H54 (cell line): ENCODE results near the gene SLC25A25.
A peak's percentile ranks its signal among the peaks of the same experiment; 100 is the strongest.

Source experiments
- DNase-seq: peaks from one replicate; pipeline ENCODE4 v3.0.0; 2011; ENCODE audit warnings: low spot score, mixed read lengths; ENCODE audit not compliant: insufficient read length
- FAIRE-seq: peaks from 3 replicates; lab custom pipeline; 2011; peaks lifted over from hg19 to GRCh38; lab: Jason Lieb, UNC
- POLR2A ChIP-seq: IDR thresholded peaks from 2 replicates; pipeline ENCODE4 v1.6.1; 2011; ENCODE audit warnings: low read depth, mild to moderate bottlenecking, low read length

Gene SLC25A25

DNA sequence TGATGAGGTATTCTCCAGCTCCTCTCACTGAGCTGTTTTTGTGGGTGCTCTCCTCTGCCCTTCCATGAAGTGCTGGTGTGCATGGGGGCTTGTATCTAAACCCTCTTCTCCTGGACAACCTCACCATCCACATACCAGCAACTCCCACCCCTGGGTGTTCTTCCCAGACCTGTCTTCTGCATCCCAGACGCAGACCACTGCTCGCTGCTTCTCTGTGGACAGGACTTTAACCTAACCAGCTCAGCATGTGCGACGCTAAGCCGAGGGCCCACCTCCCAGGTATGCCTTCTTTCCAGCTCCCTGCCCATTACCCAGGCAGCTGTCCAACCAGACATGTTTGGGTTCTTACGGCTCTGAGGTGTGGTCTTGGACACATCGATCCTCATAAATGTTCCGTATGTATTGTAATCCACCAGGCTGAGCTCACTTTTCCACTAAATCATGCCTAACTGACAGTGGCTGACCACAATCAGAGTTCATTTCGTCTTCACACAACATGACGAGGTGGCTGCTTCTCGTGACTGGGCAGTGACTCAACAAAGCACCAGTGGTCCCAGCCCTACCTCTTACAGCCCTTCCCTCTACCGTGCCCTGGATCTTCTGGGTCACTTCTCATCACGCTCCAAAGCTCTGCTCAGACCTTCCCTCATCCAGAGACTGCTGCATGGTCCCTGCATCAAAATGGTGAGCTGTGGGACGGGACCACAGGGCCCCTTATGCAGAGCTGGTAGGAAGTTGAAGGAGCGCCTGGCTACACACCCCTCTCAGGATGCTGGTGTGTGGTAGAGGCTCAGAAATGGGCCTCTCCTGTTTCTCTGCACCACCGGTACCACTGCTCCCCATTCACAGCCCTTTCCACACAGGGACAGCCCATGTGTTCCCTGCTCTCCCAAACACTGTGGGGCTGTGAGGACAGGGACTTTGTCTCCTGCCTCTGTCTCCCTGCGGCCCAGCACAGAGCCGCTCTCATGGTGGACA, 69.1 kb downstream of the SLC25A25 start:
- DNase-seq: peak; percentile 91
- TF ChIP-seq POLR2A: no peak
- peak; percentile 96 for FAIRE-seq

DNA sequence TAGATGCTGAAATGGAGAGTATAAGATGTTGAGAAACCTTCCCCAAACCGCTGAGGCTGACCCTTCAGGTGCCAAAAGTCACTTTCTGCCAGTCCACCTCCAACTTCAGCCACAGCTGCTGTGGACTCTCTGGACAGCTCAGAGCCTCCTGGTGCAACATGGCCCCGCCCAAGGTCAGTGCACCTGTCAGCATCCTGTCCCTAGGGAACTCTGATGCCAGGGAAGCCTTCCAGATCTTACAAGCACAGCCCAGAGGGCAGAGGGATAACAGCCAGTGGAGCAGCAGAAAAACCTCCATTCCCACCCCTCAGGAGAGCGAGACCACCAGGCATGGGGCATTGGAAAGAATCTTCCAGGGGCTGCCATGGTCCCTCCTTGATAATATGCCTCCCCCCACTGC, 70.0 kb downstream of the SLC25A25 start:
- TF ChIP-seq POLR2A: no peak
- DNase-seq (no peak), FAIRE-seq (no peak)

DNA sequence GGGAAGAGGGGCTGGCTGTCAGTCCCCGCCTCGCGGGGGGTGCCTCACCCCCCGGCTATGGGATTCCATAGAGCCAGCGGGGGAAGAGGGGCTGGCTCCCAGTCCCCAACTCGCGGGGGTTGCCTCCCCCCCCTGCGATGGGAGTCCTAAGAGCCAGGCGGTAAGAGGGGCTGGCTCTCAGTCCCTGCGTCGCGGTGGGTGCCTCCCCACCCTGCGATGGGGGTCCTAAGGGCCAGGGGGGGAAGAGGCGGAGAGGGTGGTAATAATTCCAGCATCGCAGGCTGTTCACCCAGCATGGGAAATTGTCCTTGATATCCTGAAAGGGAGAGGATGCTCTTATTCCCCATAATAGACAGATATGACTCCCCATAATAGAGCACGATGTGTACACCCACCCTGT, 71.6 kb downstream of the SLC25A25 start:
- no peak for TF ChIP-seq POLR2A
- DNase-seq (no peak), FAIRE-seq (no peak)

DNA sequence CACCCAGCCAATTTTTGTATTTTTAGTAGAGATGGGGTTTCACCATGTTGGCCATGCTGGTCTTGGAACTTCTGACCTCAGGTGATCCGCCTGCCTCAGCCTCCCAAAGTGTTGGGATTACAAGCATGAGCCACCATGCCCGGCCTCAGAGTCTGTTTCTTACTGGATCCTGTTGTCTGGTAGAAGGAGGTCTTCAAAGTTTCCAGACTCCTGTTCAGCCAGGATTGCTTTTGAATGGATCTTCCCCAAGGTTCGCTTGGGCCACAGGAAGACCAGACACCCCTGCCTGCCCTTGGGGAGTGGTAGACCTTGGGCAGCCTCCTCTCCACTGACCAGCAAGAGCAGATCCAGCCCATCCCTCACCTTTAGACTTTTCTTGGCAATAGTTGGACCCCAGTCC, 73.6 kb downstream of the SLC25A25 start:
- TF ChIP-seq POLR2A: no peak
- no peak for FAIRE-seq
- no peak for DNase-seq

DNA sequence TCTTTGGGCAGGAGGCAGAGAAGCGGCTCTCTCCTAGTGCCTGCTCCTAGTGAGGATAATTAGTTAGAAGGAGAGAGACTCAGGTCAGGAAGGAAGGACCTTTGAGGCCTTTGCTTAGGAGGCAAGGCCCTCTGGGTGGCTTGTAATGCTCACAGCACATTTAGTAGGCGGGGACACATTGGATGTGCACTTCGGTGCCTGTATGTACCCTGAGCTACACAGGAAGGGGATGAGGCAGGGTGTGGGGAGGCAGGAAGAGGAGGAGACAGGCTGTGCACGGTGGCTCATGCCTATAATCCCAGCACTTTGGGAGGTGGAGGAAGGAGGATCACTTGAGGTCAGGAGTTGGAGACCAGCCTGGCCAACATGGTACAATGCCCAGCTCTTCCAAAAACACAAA, 74.0 kb downstream of the SLC25A25 start:
- FAIRE-seq (no peak), DNase-seq (no peak)
- TF ChIP-seq POLR2A: no peak

DNA sequence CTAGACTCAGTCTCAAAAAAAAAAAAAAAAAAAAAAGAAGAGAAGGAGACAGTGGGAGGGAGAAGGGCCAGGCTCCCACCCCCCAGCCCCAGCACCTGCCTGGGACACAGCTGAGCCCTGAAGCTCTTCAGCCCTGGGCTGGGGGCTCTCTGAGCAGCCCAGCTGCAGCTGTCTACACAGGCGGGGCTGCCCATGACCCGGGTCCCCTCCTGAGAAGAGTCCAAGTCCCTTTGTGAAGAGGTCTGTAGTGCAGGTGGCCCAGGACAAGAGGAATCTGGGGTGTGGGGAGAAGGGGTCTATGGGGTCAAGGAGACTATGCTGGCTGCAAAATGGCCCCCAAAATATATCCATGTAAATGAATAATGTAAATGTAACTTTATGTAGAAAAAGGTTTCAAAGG, 74.6 kb downstream of the SLC25A25 start:
- no peak for DNase-seq
- no peak for FAIRE-seq
- TF ChIP-seq POLR2A: no peak

DNA sequence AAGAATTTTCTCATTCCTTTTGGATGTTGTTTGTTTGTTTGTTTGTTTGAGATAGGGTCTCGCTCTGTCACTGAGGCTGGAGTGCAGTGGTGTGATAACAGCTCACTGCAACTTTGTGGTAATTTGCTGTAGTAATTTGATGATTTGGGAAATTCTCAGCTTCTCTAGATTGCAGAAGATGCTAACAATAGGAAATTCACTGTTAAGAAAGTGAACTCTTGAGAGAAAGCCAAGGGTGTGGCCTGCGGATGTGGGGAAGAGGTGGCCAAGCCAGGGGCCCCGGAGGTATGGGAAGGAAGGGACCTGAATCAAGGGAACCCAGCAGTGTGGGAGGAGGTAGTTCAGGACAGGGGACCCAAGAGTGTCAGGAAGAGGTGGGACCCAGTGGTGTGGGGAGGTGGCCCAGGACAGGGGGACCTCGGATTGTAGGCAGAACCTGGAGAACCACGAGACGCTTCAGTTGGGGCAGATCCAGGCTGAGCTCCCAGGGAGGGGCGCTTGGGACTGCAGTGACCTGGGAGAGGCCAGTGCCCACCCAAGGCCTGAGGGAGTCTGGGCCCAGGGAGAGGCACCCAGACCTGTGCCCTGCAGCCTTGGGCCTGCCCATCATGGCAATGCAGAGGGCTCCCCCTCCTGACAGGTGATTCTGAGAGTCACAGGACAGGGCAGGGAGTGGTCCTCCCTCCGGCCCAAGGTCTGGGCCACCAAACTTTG, 75.7 kb downstream of the SLC25A25 start:
- FAIRE-seq: no peak
- DNase-seq: no peak
- no peak for TF ChIP-seq POLR2A

DNA sequence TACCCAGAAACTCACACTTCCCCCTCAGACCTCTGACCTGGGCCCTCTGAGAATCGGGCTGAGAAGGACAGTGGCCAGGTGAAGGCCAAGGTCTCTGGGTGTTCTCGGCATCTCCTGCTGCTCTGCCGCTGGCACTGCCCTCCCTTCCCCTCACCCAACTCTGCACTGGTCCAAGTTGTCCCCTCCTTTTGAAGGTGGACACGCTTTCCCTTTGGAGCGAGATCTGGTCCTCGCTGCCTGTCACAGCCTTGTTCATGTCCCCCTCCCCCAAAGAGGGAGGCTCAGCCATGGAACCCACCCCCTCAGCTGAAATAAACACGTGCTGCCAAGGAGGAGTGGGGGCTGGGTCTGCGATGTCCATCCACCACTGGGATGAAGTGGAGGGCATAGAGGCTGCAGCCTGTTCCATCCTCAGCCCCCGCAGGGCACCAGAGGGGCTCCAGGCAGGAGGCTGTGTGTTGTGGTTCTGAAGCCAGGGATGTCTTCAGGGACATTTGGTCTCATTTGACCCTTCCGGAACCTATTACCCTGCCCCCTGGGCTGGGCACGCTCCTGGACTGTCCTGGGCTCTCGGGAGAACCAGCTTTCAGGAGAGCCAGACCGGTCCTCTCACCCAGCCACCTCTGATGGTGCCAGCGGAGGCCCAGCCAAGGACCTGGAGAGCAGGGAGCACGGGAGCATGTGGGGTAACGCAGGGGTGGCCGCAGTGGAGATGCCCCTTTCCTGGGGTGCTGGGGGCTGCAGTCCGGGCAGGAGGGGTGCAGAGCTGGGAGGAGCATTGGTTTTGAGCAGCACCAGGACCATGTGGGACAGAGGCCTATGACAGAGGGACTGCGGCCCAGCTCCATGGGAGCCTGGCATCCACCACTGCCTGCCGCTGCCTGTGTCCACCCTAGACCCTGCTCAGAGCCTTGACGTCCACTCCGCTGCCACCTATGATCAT, 76.5 kb downstream of the SLC25A25 start:
- TF ChIP-seq POLR2A: no peak
- DNase-seq (no peak), FAIRE-seq (no peak)

DNA sequence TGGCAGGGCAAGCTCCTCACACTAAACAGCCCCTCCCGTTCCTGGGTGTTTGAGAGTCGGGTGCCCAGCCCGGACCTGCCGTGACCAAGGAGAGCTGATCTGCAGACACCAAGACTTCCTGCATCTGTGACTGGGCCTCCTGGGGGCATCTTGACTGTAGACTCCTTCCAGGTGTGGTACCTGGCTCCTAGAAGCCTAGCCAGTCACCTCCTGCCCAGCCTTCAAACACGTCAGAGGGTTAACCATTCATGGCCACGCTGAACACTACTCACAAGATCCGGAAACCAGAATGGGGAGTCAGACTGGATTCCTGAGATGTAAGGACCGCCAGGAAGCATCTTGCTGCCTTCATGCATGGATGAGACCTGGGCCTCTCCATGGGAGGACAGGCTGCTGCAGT, 77.5 kb downstream of the SLC25A25 start:
- no peak for TF ChIP-seq POLR2A
- no peak for DNase-seq
- no peak for FAIRE-seq

DNA sequence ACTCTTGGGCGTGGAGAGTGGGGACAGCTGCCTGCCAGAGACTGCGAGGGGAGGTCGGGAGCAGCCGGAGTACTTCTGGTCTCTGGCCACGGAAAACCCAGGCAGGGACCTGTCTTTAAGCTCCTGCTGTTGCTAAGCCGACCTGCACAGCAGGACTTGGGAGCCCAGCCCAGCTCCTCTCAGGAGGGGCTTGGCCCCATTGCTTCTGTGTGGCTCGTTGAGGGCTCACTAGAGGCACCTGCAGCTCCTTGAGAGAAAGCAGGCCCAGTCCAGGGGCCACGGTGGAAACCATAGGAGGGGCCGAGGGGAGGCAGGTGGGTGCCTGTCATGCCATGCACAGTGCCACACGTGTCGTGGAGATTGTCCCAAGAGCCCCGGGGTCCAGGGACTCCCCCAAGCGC, 77.9 kb downstream of the SLC25A25 start:
- no peak for FAIRE-seq
- no peak for TF ChIP-seq POLR2A

DNA sequence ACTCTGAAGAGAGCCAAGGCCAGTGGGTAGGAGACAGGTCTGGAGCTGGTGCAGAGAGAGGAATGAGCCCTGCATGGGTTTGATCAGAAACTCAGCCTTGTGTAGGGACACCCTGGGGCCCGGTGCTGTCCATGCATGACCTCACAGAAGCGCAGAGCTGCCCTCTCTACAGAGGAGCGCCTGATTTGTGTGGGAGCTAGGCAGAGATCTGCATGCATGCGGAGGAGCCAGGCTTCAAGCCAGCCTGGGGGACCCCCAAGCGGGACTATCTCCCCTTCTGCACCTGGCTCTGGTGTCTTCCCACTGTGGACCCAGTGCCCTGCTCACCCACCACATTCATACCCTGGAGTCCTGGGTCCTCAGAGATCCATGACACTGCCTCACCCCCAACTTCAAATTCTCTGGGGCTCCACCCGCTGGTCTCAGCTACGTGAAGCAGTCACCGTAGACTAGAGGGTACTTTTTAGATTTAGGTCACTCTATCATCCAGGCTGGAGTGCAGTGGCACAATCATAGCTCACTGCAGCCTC, 78.6 kb downstream of the SLC25A25 start:
- no peak for TF ChIP-seq POLR2A
- no peak for FAIRE-seq
- no peak for DNase-seq

More for the DNA sequence above, 77.9 kb downstream of the SLC25A25 start:
- no peak for DNase-seq

DNA sequence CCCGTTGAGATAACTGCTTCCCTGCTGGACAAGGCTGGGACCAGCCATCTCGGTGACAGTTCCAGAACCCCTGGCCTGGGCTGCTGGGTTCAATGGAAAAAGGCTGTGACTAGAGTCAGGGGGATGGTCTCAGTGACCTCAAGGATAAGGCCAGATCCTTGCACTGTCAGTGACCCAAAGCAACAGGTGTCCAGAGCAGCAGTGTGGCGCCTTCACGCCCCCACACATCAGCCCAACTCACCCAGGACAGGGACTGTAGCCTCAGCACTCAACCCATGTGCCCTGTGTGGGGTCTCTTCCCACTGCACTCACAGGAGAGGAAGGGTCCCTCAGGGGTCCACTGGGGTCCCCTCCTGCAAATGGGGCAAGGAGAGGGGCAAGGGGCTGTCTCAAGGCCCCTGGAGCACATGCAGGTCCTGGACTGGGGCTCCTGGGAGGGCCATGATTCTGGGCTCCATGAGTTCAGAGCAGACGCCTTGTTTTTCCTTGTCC, 80.5 kb downstream of the SLC25A25 start:
- DNase-seq (no peak), FAIRE-seq (no peak)
- TF ChIP-seq POLR2A: no peak
